Trophoblast cell (in vitro differentiated cells and primary cell): ENCODE results near the gene PRSS22.
A peak's percentile ranks its signal among the peaks of the same experiment; 100 is the strongest.

ENCODE experiments used
- DNase-seq, 2 donors: peaks; one replicate each; pipeline ENCODE4 v3.0.0-alpha.2; 2016
- H2AFZ ChIP-seq: 2 replicates; pipeline ENCODE4 v1.6.1; 2013; ENCODE audit warnings: low read length, moderate library complexity, mild to moderate bottlenecking; ENCODE audit not compliant: insufficient read depth, poor library complexity
- H2AK5ac ChIP-seq: 2 replicates; pipeline ENCODE4 v1.6.1; 2013; ENCODE audit warnings: mild to moderate bottlenecking, low read length
- H2BK120ac ChIP-seq: 2 replicates; pipeline ENCODE4 v1.6.1; 2013; ENCODE audit warnings: low read length, mild to moderate bottlenecking, moderate library complexity; ENCODE audit not compliant: insufficient read depth, poor library complexity
- H2BK12ac ChIP-seq: 2 replicates; pipeline ENCODE4 v1.6.1; 2013; ENCODE audit warnings: mild to moderate bottlenecking, low read length, moderate library complexity
- H2BK5ac ChIP-seq: 2 replicates; pipeline ENCODE4 v1.6.1; 2013; ENCODE audit warnings: low read length, low read depth, moderate library complexity, mild to moderate bottlenecking; ENCODE audit not compliant: poor library complexity
- H3K14ac ChIP-seq: 2 replicates; pipeline ENCODE4 v1.6.1; 2013; ENCODE audit warnings: mild to moderate bottlenecking, low read length
- H3K18ac ChIP-seq: 2 replicates; pipeline ENCODE4 v1.6.1; 2013; ENCODE audit warnings: mild to moderate bottlenecking, low read length
- H3K23ac ChIP-seq: 2 replicates; pipeline ENCODE4 v1.6.1; 2013; ENCODE audit warnings: low read length
- H3K27ac ChIP-seq: 2 replicates; pipeline ENCODE4 v1.5.1; 2013; ENCODE audit warnings: low read depth, mild to moderate bottlenecking, inconsistent platforms, low read length, moderate library complexity
- H3K27me3 ChIP-seq: 2 replicates; pipeline ENCODE4 v1.6.1; 2013; ENCODE audit warnings: inconsistent platforms, mild to moderate bottlenecking, low read length, moderate library complexity; ENCODE audit not compliant: insufficient read depth
- H3K36me3 ChIP-seq, 2 experiments: 1 replicate in 1 of 2; 2 replicates in 1 of 2; pipeline ENCODE4 v1.6.1; 2013; ENCODE audit warnings: low read length in 2 of 2, mild to moderate bottlenecking in 2 of 2, moderate library complexity in 1 of 2; ENCODE audit not compliant: insufficient read depth in 2 of 2, control insufficient read depth in 1 of 2
- H3K4ac ChIP-seq: 2 replicates; pipeline ENCODE4 v1.6.1; 2013; ENCODE audit warnings: low read depth, mild to moderate bottlenecking, low read length, moderate library complexity
- H3K4me1 ChIP-seq, 2 experiments: 1 replicate in 1 of 2; 2 replicates in 1 of 2; pipeline ENCODE4 v1.6.1; 2013; ENCODE audit warnings: low read length in 2 of 2, mild to moderate bottlenecking in 2 of 2, moderate library complexity in 1 of 2; ENCODE audit not compliant: insufficient read depth in 2 of 2, control insufficient read depth in 1 of 2
- H3K4me2 ChIP-seq: 2 replicates; pipeline ENCODE4 v1.6.1; 2013; ENCODE audit warnings: inconsistent platforms, mild to moderate bottlenecking, low read length, moderate library complexity
- H3K4me3 ChIP-seq: 2 replicates; pipeline ENCODE4 v1.5.1; 2013; ENCODE audit warnings: mild to moderate bottlenecking, low read depth, low read length, inconsistent platforms
- H3K79me1 ChIP-seq: one replicate; pipeline ENCODE4 v1.6.1; 2013; ENCODE audit warnings: low read length
- H3K79me2 ChIP-seq: 2 replicates; pipeline ENCODE4 v1.6.1; 2013; ENCODE audit warnings: low read length, mild to moderate bottlenecking; ENCODE audit not compliant: control insufficient read depth, insufficient read depth, poor library complexity
- H3K9ac ChIP-seq: 2 replicates; pipeline ENCODE4 v1.6.1; 2013; ENCODE audit warnings: mild to moderate bottlenecking, low read length
- H3K9me3 ChIP-seq: 2 replicates; pipeline ENCODE4 v1.6.1; 2013; ENCODE audit warnings: low read depth, mild to moderate bottlenecking, control low read depth, inconsistent platforms, low read length; ENCODE audit not compliant: insufficient read depth
- H4K12ac ChIP-seq: 2 replicates; pipeline ENCODE4 v1.6.1; 2013; ENCODE audit warnings: low read depth, mild to moderate bottlenecking, low read length, moderate library complexity
- H4K8ac ChIP-seq: 2 replicates; pipeline ENCODE4 v1.6.1; 2013; ENCODE audit warnings: low read depth, mild to moderate bottlenecking, low read length, moderate library complexity
- H4K91ac ChIP-seq: one replicate; pipeline ENCODE4 v1.6.1; 2013; ENCODE audit warnings: low read depth, mild to moderate bottlenecking, low read length, moderate library complexity
- WGBS: extraction: QIAGEN DNeasy Blood & Tissue Kit; methylation state at CpG from one replicate; pipeline ENCODE4 v1.1.7; 2013; ENCODE audit warnings: missing lambda C conversion rate; ENCODE audit not compliant: insufficient read length, insufficient coverage; ENCODE audit errors: extremely low coverage; 5-methylcytosine and 5-hydroxymethylcytosine counted together

The PRSS22 gene

GRCh38 chr16:2874032-2874911 lies 16.3 kb upstream of the PRSS22 start:
- no peak for DNase-seq
- Histone ChIP-seq H3K4me3 (no peak overlapping the region), H2BK12ac (no peak overlapping the region), H3K27me3 (no peaks in the 10 kb centered on the region), H4K8ac (peak overlapping the region; percentile 56), H3K9me3 (no peaks in the 10 kb centered on the region), H3K4me1 (no peaks in the 10 kb centered on the region), H3K4me2 (no peak overlapping the region), H3K79me1 (no peaks in the 10 kb centered on the region), H3K9ac (no peak overlapping the region), H4K12ac (peak overlapping the region; percentile 54), H3K4ac (no peak overlapping the region), H3K79me2 (no peaks in the 10 kb centered on the region), H3K23ac (no peak overlapping the region), H3K36me3 (no peaks in the 10 kb centered on the region), H2AFZ (peak overlapping the region; percentile 71), H3K18ac (no peak overlapping the region), H2AK5ac (no peak overlapping the region), H4K91ac (no peak overlapping the region), H3K14ac (no peak overlapping the region), H3K27ac (no peak overlapping the region), H2BK120ac (no peak overlapping the region), H2BK5ac (no peak overlapping the region)
- WGBS = no CpG with 5 or more reads among the region's 21 CpGs

- no peak overlapping the region for H2BK5ac ChIP-seq
Measured at GRCh38 chr16:2871926-2872325, 14.0 kb upstream of the PRSS22 start.

GRCh38 chr16:2867987-2868789 lies 10.2 kb upstream of the PRSS22 start:
- peak; percentile 93 to 97 for DNase-seq
- no peaks in the 10 kb centered on the region for H3K27me3 ChIP-seq
- H3K36me3 ChIP-seq = no peaks in the 10 kb centered on the region
- H4K91ac ChIP-seq = peak overlapping the region; percentile 71
- peak overlapping the region; percentile 72 for H4K12ac ChIP-seq
- H2BK5ac ChIP-seq = peak overlapping the region; percentile 85
- H3K79me1 ChIP-seq = peaks cover 6% of the 10 kb centered on the region
- peak overlapping the region; percentile 80 for H3K18ac ChIP-seq
- H3K4me2 ChIP-seq = peak overlapping the region; percentile 75
- peak overlapping the region; percentile 92 for H4K8ac ChIP-seq
- peak overlapping the region; percentile 76 for H3K4me3 ChIP-seq
- H3K23ac ChIP-seq = no peak overlapping the region
- H2AK5ac ChIP-seq = no peak overlapping the region
- peak overlapping the region; percentile 87 for H3K14ac ChIP-seq
- H2BK12ac ChIP-seq = no peak overlapping the region
- H3K9ac ChIP-seq = peak overlapping the region; percentile 66
- peak overlapping the region; percentile 49 for H3K4ac ChIP-seq
- H3K79me2 ChIP-seq = no peaks in the 10 kb centered on the region
- peak overlapping the region; percentile 20 for H3K27ac ChIP-seq
- WGBS = no CpG with 5 or more reads among the region's 45 CpGs
- H3K9me3 ChIP-seq = no peaks in the 10 kb centered on the region
- H2BK120ac ChIP-seq = peak overlapping the region; percentile 82
- H3K4me1 ChIP-seq = peaks cover 3 to 4% of the 10 kb centered on the region in 2 experiments
- H2AFZ ChIP-seq = peak overlapping the region; percentile 95

More at GRCh38 chr16:2871926-2872325, 14.0 kb upstream of the PRSS22 start:
- no peaks in the 10 kb centered on the region for H3K79me2 ChIP-seq
- H2BK12ac ChIP-seq = no peak overlapping the region
- no peak overlapping the region for H2AFZ ChIP-seq
- no peak overlapping the region for H2AK5ac ChIP-seq
- H3K4ac ChIP-seq = no peak overlapping the region
- no peaks in the 10 kb centered on the region for H3K9me3 ChIP-seq
- H4K91ac ChIP-seq = no peak overlapping the region
- no peak for DNase-seq
- no peak overlapping the region for H3K27ac ChIP-seq
- no peak overlapping the region for H2BK120ac ChIP-seq
- peaks cover 6% of the 10 kb centered on the region for H3K79me1 ChIP-seq
- no peak overlapping the region for H4K12ac ChIP-seq
- no peak overlapping the region for H3K4me3 ChIP-seq
- no CpG with 5 or more reads among the region's 6 CpGs for WGBS
- H3K36me3 ChIP-seq = no peaks in the 10 kb centered on the region
- H3K4me2 ChIP-seq = no peak overlapping the region
- H3K9ac ChIP-seq = no peak overlapping the region
- no peak overlapping the region for H3K23ac ChIP-seq
- no peak overlapping the region for H3K18ac ChIP-seq
- H3K27me3 ChIP-seq = no peaks in the 10 kb centered on the region
- H4K8ac ChIP-seq = no peak overlapping the region
- peaks cover 3 to 4% of the 10 kb centered on the region in 2 experiments for H3K4me1 ChIP-seq
- no peak overlapping the region for H3K14ac ChIP-seq

GRCh38 chr16:2867661-2867986 lies 9.7 kb upstream of the PRSS22 start:
- DNase-seq = no peak
- Histone ChIP-seq H2BK5ac (no peak overlapping the region), H2BK120ac (no peak overlapping the region), H4K12ac (peak overlapping the region; percentile 72), H3K4me3 (peak overlapping the region; percentile 1), H2AFZ (peak overlapping the region; percentile 95), H3K79me1 (peaks cover 6% of the 10 kb centered on the region), H3K79me2 (no peaks in the 10 kb centered on the region), H4K91ac (peak overlapping the region; percentile 71), H3K36me3 (no peaks in the 10 kb centered on the region), H3K18ac (peak overlapping the region; percentile 13), H3K4me2 (peak overlapping the region; percentile 75), H2BK12ac (no peak overlapping the region), H4K8ac (peak overlapping the region; percentile 92), H3K27ac (no peak overlapping the region), H3K23ac (no peak overlapping the region), H3K4me1 (peaks cover 3 to 4% of the 10 kb centered on the region in 2 experiments), H3K9ac (no peak overlapping the region), H3K4ac (peak overlapping the region; percentile 5), H3K27me3 (no peaks in the 10 kb centered on the region), H3K9me3 (no peaks in the 10 kb centered on the region), H2AK5ac (no peak overlapping the region), H3K14ac (no peak overlapping the region)
- no CpG with 5 or more reads among the region's 8 CpGs for WGBS
